GM19025 (cell line): ENCODE measurements around the gene GPLD1.
"Not testable (repeated sequence)": the region's sequence is repeated elsewhere in the genome, so short reads cannot be mapped to it uniquely, and the experiment has no call there.

Experiments
- ATAC-seq: cut with Tn5 transposase; IDR thresholded peaks from one replicate; pipeline ENCODE4 v1.9.1; 2021; ENCODE audit warnings: mild to moderate bottlenecking, low read depth, moderate library complexity; ENCODE audit not compliant: unreplicated experiment

GPLD1 gene

GRCh38 chr6:24426729-24427446 lies 62.5 kb downstream of the GPLD1 start:
- no peak for ATAC-seq

- ATAC-seq: no peak
These were observed 64.3 kb downstream of the GPLD1 start for GRCh38 chr6:24425091-24425490.

GRCh38 chr6:24419526-24419925 lies 69.9 kb downstream of the GPLD1 start:
- no peak for ATAC-seq

GRCh38 chr6:24415753-24416152 lies 73.6 kb downstream of the GPLD1 start:
- ATAC-seq: peak; percentile 74

GRCh38 chr6:24414531-24414930 lies 74.8 kb downstream of the GPLD1 start:
- not testable (repeated sequence) for ATAC-seq

- no peak for ATAC-seq
These were observed 77.1 kb downstream of the GPLD1 start for GRCh38 chr6:24412294-24412693.

- no peak for ATAC-seq
These were observed 78.8 kb downstream of the GPLD1 start for GRCh38 chr6:24410622-24411021.

GRCh38 chr6:24408719-24409410 lies 80.5 kb downstream of the GPLD1 start:
- peak; percentile 86 for ATAC-seq

GRCh38 chr6:24405262-24405661 lies 84.1 kb downstream of the GPLD1 start:
- ATAC-seq: no peak

GRCh38 chr6:24403501-24403824 lies 85.9 kb downstream of the GPLD1 start:
- ATAC-seq: no peak

GRCh38 chr6:24402697-24403500 lies 86.5 kb downstream of the GPLD1 start, which contains the start of gene MRS2:
TSS of gene MRS2 (plus strand) at chr6:24402936. CDS start at chr6:24403047, 111 bp downstream.
- peak; percentile 96 for ATAC-seq

GRCh38 chr6:24401458-24401857 lies 87.9 kb downstream of the GPLD1 start:
- ATAC-seq: no peak

- not testable (repeated sequence) for ATAC-seq
These were observed 89.0 kb downstream of the GPLD1 start for GRCh38 chr6:24400045-24401039.

GRCh38 chr6:24397631-24398030 lies 91.7 kb downstream of the GPLD1 start:
- ATAC-seq: no peak

- no peak for ATAC-seq
These were observed 92.6 kb downstream of the GPLD1 start for GRCh38 chr6:24396824-24397223.

GRCh38 chr6:24394780-24395437 lies 94.5 kb downstream of the GPLD1 start:
- ATAC-seq: no peak

GRCh38 chr6:24394061-24394779 lies 95.2 kb downstream of the GPLD1 start:
- no peak for ATAC-seq

GRCh38 chr6:24391756-24392405 lies 97.5 kb downstream of the GPLD1 start:
- ATAC-seq: no peak
